Measurements from ENCODE around the gene DTD2. TPM values are rescaled to one million over a fixed set of nuclear protein-coding genes. Genes with fewer than 3 reads are reported as not detected.

DTD2 gene
- total and polyA plus RNA-seq, 2 of the 8 experiments (the other 6 are each of a cell fraction or from before 2014, with no cell fraction given): 12.0 to 19.5 TPM

DNA sequence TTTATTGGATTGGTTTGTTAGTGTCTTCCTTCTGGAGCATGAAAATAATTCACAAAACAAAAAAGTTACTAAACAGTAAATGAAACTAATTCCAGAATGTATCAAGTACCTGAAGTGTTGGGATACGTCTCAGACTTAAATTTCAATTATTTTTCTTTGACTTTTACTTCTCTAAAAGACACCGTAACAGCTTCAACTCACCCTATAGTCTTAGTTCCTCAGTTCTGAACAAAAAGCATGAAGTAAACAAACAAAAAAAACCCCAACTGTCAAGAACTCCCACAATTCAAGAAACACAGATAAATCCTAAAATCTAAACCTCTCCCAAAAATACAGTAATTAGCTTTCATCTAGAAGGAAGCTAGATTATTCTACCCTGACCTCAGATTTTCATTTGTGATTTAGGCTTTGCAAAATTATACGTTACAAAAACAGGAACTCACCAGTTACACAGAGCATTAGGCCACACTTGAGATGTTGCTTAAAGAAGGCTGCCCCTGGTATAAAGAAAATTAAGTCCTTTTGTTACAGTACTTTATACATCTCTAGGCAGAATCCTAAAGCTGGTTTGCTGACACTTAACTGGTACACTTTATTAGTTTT lies 47.2 kb downstream of the DTD2 start:
- no peaks in the 10 kb centered on the region; the same call in 1 of the 2 replicates for H3K79me1 ChIP-seq (ENCODE audit: low read depth, low read length)
- H4K91ac ChIP-seq (replicated peaks; ENCODE audit: insufficient read length, low read length): no peak overlapping the region
- no peaks in the 10 kb centered on the region for H4K20me1 ChIP-seq (replicated peaks in 1 of 2; ENCODE audit: control insufficient read depth in 1 of 2, insufficient read depth in 2 of 2, low read length in 2 of 2)
- H2BK20ac ChIP-seq (ENCODE audit: low read length): no peak overlapping the region
- H3K27ac ChIP-seq (ENCODE audit: low read depth, low read length): no peak overlapping the region
- H2BK5ac ChIP-seq (ENCODE audit: low read depth, low read length): no peak overlapping the region
- H3K36me3 ChIP-seq (ENCODE audit: control insufficient read depth in 2 of 4, insufficient read depth in 4 of 4, low read length in 3 of 4): no peaks in the 10 kb centered on the region
- ChIA-PET CTCF (ENCODE audit: partially characterized antibody) (interaction anchor here (1.2 to 1.6 kb wide), 2 partner anchors 14 to 845 kb away, joined by 3 read pairs; no protein-coding TSS in a partner anchor), POLR2A (ENCODE audit: partially characterized antibody) (interaction anchor here (1.0 to 2.6 kb wide), 2 partner anchors 10 to 14 kb away, joined by 3 to 8 read pairs; partner anchors contain the start of gene HEATR5A)
- H2BK120ac ChIP-seq (replicated peaks; ENCODE audit: low read depth, low read length): no peak overlapping the region
- no peak overlapping the region for H4K8ac ChIP-seq (ENCODE audit: extremely low read depth, insufficient read depth, low read length)
- H3K23ac ChIP-seq (ENCODE audit: insufficient read length): no peak overlapping the region
- no peaks in the 10 kb centered on the region for H3K4me1 ChIP-seq (replicated peaks in 1 of 4; ENCODE audit: control insufficient read depth in 3 of 4, insufficient read depth in 4 of 4, low read length in 3 of 4)
- H2AFZ ChIP-seq (ENCODE audit: low read length): no peak overlapping the region
- peaks cover 0 to 6% of the 10 kb centered on the region in 2 experiments; a peak in 2 of 4 replicates for H3K79me2 ChIP-seq (ENCODE audit: control insufficient read depth in 1 of 2, insufficient read depth in 2 of 2, low read length in 2 of 2)
- H3K9ac ChIP-seq (replicated peaks in 1 of 4; ENCODE audit: extremely low read depth in 1 of 4, low read depth in 3 of 4, low read length in 3 of 4): no peak overlapping the region
- no peak overlapping the region for H3K14ac ChIP-seq (ENCODE audit: insufficient read length)
- H3K9me3 ChIP-seq (ENCODE audit: insufficient read depth in 2 of 2, low read depth in 1 of 2, low read length in 1 of 2): no peaks in the 10 kb centered on the region
- H3K4ac ChIP-seq (replicated peaks; ENCODE audit: insufficient read length, low read depth, low read length): no peak overlapping the region
- no peak overlapping the region for H2AK5ac ChIP-seq (ENCODE audit: low read depth, low read length)
- no peak for FAIRE-seq
- peaks cover 0 to 1% (median 0%) of the 10 kb centered on the region in 4 experiments; a peak in 1 of 7 replicates for H3K27me3 ChIP-seq (replicated peaks in 1 of 4; ENCODE audit: control insufficient read depth in 3 of 4, extremely low read depth in 1 of 4, insufficient read depth in 3 of 4, low read length in 3 of 4)
- DNase-seq (ENCODE audit: low read depth in 1 of 2, low spot score in 2 of 2): no peak
- WGBS, 2 experiments (ENCODE audit: extremely low coverage in 1 of 2, insufficient coverage in 1 of 2, insufficient read length in 1 of 2, insufficient replicate concordance in 2 of 2, low coverage in 1 of 2, low lambda C conversion rate in 2 of 2, missing lambda C conversion rate in 1 of 2): 93% methylated on average over 3 of the region's 3 CpGs; no CpG with 5 or more reads in 1 of the 2 experiments
- no peak overlapping the region for H4K5ac ChIP-seq (ENCODE audit: insufficient read length, low read depth, low read length)
- H3K4me3 ChIP-seq (ENCODE audit: extremely low read depth in 1 of 4, insufficient read depth in 2 of 4, low read depth in 3 of 4, low read length in 4 of 4): no peak overlapping the region
- H3K4me2 ChIP-seq (ENCODE audit: insufficient read depth in 1 of 2, low read depth in 2 of 2, low read length in 2 of 2): no peak overlapping the region
- H3K56ac ChIP-seq (replicated peaks; ENCODE audit: insufficient read length, low read depth, low read length): no peak overlapping the region
- no peak overlapping the region for H3K18ac ChIP-seq (ENCODE audit: extremely low read depth, low read length)
- H3K23me2 ChIP-seq (ENCODE audit: low read depth, low read length): no peaks in the 10 kb centered on the region
- H2BK15ac ChIP-seq (ENCODE audit: low read length): no peak overlapping the region
- H2BK12ac ChIP-seq (ENCODE audit: low read depth, low read length): no peak overlapping the region
- no peak for TF ChIP-seq POU5F1 (IDR thresholded peaks at IDR 0.05; ENCODE audit: low read depth, low read length)
- TF ChIP-seq, protein P1, sequence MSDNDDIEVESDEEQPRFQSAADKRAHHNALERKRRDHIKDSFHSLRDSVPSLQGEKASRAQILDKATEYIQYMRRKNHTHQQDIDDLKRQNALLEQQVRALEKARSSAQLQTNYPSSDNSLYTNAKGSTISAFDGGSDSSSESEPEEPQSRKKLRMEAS (IDR thresholded peaks at IDR 0.05): no peak
- no peak for TF ChIP-seq FOSL1 (IDR thresholded peaks at IDR 0.05; ENCODE audit: insufficient read depth, low read depth, low read length)
- TF ChIP-seq SP1 (IDR thresholded peaks at IDR 0.05; ENCODE audit: low read depth, low read length): no peak
- no peak for TF ChIP-seq TAF7 (optimal IDR thresholded peaks at IDR 0.05; ENCODE audit: borderline replicate concordance, low read depth, low read length)
- TF ChIP-seq, protein P2, sequence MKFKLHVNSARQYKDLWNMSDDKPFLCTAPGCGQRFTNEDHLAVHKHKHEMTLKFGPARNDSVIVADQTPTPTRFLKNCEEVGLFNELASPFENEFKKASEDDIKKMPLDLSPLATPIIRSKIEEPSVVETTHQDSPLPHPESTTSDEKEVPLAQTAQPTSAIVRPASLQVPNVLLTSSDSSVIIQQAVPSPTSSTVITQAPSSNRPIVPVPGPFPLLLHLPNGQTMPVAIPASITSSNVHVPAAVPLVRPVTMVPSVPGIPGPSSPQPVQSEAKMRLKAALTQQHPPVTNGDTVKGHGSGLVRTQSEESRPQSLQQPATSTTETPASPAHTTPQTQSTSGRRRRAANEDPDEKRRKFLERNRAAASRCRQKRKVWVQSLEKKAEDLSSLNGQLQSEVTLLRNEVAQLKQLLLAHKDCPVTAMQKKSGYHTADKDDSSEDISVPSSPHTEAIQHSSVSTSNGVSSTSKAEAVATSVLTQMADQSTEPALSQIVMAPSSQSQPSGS (IDR thresholded peaks at IDR 0.05; ENCODE audit: low read length): no peak
- TF ChIP-seq SP2 (IDR thresholded peaks at IDR 0.05; ENCODE audit: low read length): no peak
- TF ChIP-seq JUND (IDR thresholded peaks at IDR 0.05; ENCODE audit: low read length): no peak
- TF ChIP-seq, protein P3, sequence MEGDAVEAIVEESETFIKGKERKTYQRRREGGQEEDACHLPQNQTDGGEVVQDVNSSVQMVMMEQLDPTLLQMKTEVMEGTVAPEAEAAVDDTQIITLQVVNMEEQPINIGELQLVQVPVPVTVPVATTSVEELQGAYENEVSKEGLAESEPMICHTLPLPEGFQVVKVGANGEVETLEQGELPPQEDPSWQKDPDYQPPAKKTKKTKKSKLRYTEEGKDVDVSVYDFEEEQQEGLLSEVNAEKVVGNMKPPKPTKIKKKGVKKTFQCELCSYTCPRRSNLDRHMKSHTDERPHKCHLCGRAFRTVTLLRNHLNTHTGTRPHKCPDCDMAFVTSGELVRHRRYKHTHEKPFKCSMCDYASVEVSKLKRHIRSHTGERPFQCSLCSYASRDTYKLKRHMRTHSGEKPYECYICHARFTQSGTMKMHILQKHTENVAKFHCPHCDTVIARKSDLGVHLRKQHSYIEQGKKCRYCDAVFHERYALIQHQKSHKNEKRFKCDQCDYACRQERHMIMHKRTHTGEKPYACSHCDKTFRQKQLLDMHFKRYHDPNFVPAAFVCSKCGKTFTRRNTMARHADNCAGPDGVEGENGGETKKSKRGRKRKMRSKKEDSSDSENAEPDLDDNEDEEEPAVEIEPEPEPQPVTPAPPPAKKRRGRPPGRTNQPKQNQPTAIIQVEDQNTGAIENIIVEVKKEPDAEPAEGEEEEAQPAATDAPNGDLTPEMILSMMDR (IDR thresholded peaks at IDR 0.05; ENCODE audit: control extremely low read depth in 1 of 3, insufficient read depth in 1 of 3, low read depth in 1 of 3, low read length in 3 of 3): no peak
